Measurements from ENCODE around the gene GPR39. TPM values are rescaled to one million over a fixed set of nuclear protein-coding genes. Genes with fewer than 3 reads are reported as not detected.

The GPR39 gene
- total and polyA plus RNA-seq, 10 donors, result 0.05 TPM; not detected in 9

DNA sequence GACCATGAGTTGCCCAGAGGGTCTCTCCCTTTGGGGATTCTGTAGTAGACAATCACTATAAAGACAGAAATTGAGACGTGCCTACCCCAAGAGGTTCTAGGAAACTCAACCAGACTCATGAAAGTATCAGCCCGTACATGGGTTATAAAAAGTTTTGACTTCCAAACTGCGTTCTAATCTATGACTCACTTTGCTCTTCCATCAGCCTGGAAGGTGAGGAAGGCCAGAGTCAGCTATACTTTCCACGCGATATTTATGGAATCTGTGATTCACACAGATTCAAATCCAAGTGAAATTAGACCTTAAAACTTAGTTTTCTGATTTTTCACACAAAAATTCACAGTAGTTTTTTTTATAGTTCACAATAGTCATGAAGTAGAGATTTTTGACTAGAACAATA, 261.1 kb downstream of the GPR39 start:
- TF ChIP-seq POLR2AphosphoS5 (IDR thresholded peaks at IDR 0.05) (no peak), CTCF (IDR thresholded peaks at IDR 0.05 in 8 of 11, conservative IDR thresholded peaks at IDR 0.05 in 3 of 11) (no peak)
- WGBS, 5 donors, result 82 to 90% (median 90%) methylated on average over 5 of the region's 5 CpGs
- no peak for DNase-seq

GRCh38 chr2:132678483-132678882, 261.9 kb downstream of the GPR39 start:
- no peak for TF ChIP-seq CTCF (IDR thresholded peaks at IDR 0.05 in 8 of 11, conservative IDR thresholded peaks at IDR 0.05 in 3 of 11)
- no peak for TF ChIP-seq POLR2AphosphoS5 (IDR thresholded peaks at IDR 0.05)
- no peak for TF ChIP-seq POLR2A (IDR thresholded peaks at IDR 0.05)
- 89 to 98% (median 89%) methylated on average over 2 of the region's 2 CpGs for WGBS, 5 donors
- intact Hi-C loops (cut with DNase I; ENCODE audit: low total_unique reads), result no loop called here

More for the DNA sequence above, 261.1 kb downstream of the GPR39 start:
- H3K4me1 ChIP-seq, result no peaks in the 10 kb centered on the region
- H3K36me3 ChIP-seq, result no peaks in the 10 kb centered on the region
- intact Hi-C loops (cut with DNase I; ENCODE audit: low total_unique reads), result no loop called here
- H3K27ac ChIP-seq, result no peak overlapping the region
- peaks cover 0 to 8% (median 0%) of the 10 kb centered on the region in 7 donors for H3K27me3 ChIP-seq (replicated peaks in 1 of 7)
- H3K9me3 ChIP-seq, result no peaks in the 10 kb centered on the region
- H3K4me3 ChIP-seq, result no peak overlapping the region

DNA sequence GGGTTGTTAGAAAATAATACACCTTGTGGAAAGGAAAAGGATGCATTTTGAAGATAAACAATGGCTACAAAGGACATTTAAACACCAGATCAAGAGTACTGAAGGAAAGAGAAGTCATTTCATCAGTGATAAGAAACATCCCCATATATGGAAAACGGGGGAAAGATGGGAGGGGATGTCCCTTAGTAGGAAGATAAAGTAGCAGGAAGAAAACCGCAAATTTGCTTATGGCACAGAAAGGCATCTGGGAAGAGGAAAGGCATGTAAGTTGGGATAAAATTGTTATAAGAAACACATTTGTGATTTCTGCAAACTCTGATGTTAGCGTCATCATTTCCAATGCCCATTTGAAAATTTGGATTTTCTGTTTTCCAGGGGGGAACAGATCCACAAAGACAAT, 263.9 kb downstream of the GPR39 start:
- intact Hi-C loops (cut with DNase I; ENCODE audit: low total_unique reads), result no loop called here
- no peaks in the 10 kb centered on the region for H3K4me1 ChIP-seq
- TF ChIP-seq POLR2A (IDR thresholded peaks at IDR 0.05) (no peak), CTCF (IDR thresholded peaks at IDR 0.05 in 8 of 11, conservative IDR thresholded peaks at IDR 0.05 in 3 of 11) (no peak), POLR2AphosphoS5 (IDR thresholded peaks at IDR 0.05) (no peak)
- no peaks in the 10 kb centered on the region for H3K36me3 ChIP-seq
- 65 to 77% (median 72%) methylated on average over 3 of the region's 3 CpGs for WGBS, 5 donors
- H3K4me3 ChIP-seq, result no peak overlapping the region
- H3K9me3 ChIP-seq, result no peaks in the 10 kb centered on the region
- H3K27ac ChIP-seq, result no peak overlapping the region
- no peak for DNase-seq
- H3K27me3 ChIP-seq (replicated peaks in 1 of 7), result no peaks in the 10 kb centered on the region

More at GRCh38 chr2:132678483-132678882, 261.9 kb downstream of the GPR39 start:
- no peaks in the 10 kb centered on the region for H3K36me3 ChIP-seq
- no peaks in the 10 kb centered on the region for H3K9me3 ChIP-seq
- H3K27ac ChIP-seq, result no peak overlapping the region
- H3K4me3 ChIP-seq, result no peak overlapping the region
- H3K4me1 ChIP-seq, result no peaks in the 10 kb centered on the region
- no peak for DNase-seq
- peaks cover 0 to 3% (median 0%) of the 10 kb centered on the region in 7 donors for H3K27me3 ChIP-seq (replicated peaks in 1 of 7)

GRCh38 chr2:132681766-132682165, 265.2 kb downstream of the GPR39 start:
- Histone ChIP-seq H3K4me1 (no peaks in the 10 kb centered on the region), H3K36me3 (no peaks in the 10 kb centered on the region), H3K27ac (no peak overlapping the region), H3K9me3 (no peaks in the 10 kb centered on the region), H3K4me3 (no peak overlapping the region), H3K27me3 (replicated peaks in 1 of 7) (no peaks in the 10 kb centered on the region)
- no peak for DNase-seq
- 76 to 89% (median 82%) methylated on average over 1 of the region's 1 CpG for WGBS, 5 donors
- TF ChIP-seq POLR2AphosphoS5 (IDR thresholded peaks at IDR 0.05) (no peak), CTCF (IDR thresholded peaks at IDR 0.05 in 8 of 11, conservative IDR thresholded peaks at IDR 0.05 in 3 of 11) (no peak), POLR2A (IDR thresholded peaks at IDR 0.05) (no peak)
- intact Hi-C loops (cut with DNase I; ENCODE audit: low total_unique reads), result no loop called here

Data from spleen (tissue), 11 donors.